Measurements from ENCODE around the gene CA11. TPM values are rescaled to one million over a fixed set of nuclear protein-coding genes. Genes with fewer than 3 reads are reported as not detected.
"Not testable (repeated sequence)": the region's sequence is repeated elsewhere in the genome, so short reads cannot be mapped to it uniquely, and the experiment has no call there.

The CA11 gene
- total RNA-seq, 1 experiment from 2014 or later = 2.1 TPM

DNA sequence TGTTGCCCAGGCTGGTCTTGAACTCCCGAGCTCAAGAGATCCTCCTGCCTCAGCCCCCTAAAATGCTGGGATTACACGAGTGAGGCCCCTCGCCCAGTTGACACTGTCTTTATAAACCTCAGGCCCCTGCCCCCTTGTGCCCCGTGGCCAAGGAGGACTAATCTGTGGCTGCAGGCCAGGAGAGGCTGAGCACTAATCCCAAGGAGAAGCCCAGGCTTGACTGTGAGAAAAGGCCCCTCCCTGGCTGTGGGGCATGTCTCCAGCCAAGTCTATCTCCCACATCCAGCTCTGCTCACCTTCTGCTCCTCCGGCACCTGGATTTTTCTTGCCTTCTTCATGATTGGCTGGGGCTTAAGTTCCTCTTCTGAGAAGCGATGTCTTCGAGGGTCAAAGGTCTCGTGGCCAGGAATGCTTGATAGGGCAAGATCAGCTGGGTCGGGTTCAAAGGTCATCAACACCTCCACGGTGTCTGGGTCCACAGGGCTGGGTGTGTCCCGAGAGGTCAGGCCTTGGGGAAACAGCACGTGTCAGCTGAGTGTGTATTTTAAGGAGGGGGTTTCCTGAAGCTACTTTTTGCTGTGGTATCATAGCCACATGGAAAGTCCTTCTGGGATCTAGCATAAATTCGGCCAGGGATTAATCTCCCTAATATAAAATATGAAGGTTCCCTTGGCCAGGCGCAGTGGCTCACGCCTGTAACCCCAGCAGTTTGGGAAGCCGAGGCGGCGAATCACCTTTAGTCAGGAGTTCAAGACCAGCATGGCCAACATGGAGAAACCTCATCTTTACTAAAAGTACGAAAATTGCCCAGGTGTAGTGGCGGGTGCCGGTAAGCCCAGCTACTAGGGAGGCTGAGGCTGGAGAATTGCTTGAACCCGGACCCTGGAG is 12.6 kb downstream of the CA11 start:
- no peak overlapping the region for H3K27ac Mint-ChIP-seq (ENCODE audit: unreplicated experiment)
- BruUV-seq (replicated peaks) = no TSS peak
- TF ChIP-seq, protein P1, sequence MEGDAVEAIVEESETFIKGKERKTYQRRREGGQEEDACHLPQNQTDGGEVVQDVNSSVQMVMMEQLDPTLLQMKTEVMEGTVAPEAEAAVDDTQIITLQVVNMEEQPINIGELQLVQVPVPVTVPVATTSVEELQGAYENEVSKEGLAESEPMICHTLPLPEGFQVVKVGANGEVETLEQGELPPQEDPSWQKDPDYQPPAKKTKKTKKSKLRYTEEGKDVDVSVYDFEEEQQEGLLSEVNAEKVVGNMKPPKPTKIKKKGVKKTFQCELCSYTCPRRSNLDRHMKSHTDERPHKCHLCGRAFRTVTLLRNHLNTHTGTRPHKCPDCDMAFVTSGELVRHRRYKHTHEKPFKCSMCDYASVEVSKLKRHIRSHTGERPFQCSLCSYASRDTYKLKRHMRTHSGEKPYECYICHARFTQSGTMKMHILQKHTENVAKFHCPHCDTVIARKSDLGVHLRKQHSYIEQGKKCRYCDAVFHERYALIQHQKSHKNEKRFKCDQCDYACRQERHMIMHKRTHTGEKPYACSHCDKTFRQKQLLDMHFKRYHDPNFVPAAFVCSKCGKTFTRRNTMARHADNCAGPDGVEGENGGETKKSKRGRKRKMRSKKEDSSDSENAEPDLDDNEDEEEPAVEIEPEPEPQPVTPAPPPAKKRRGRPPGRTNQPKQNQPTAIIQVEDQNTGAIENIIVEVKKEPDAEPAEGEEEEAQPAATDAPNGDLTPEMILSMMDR (IDR thresholded peaks at IDR 0.05; ENCODE audit: unreplicated experiment) = no peak
- CTCF ChIA-PET = interaction anchor here (0.6 kb wide), 1 partner anchor 31 kb away, joined by 7 read pairs; no protein-coding TSS in a partner anchor
- no peak for DNase-seq
- H3K36me3 Mint-ChIP-seq (ENCODE audit: insufficient read depth, unreplicated experiment) = peaks cover 72% of the 10 kb centered on the region
- H3K4me1 Mint-ChIP-seq (ENCODE audit: low read depth, unreplicated experiment) = peaks cover 24% of the 10 kb centered on the region
- intact Hi-C loops (cut with micrococcal nuclease; ENCODE audit: unreplicated experiment) = no loop called here
- no peak overlapping the region for H3K4me3 Mint-ChIP-seq (ENCODE audit: low read depth, unreplicated experiment)
- peaks cover 6% of the 10 kb centered on the region for H3K27me3 Mint-ChIP-seq (ENCODE audit: unreplicated experiment)
- H3K9me3 Mint-ChIP-seq (ENCODE audit: low read depth, unreplicated experiment) = peaks cover 1% of the 10 kb centered on the region

DNA sequence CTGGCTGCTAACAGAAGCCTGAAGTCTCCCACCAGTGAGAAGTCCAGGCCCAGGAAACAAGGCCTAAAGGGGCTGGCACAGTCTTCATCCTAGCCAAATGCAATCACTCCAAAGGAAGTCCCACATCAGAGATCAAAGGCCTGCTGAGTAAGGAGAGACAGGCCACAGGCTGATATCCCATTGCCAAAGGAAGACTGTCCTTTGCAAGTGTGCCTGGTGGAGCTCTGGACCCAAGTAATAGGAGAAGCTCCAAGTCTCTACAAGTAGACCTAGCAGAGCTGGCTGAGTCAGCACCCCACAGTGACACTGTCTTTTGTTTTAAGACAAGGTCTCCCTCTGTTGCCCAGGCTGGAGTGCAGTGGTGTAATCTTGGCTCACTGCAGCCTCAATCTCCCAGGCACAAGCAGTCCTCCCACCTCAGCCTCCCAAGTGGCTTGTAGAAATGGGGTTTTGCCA is 13.3 kb downstream of the CA11 start:
- Mint-ChIP-seq H3K4me1 (ENCODE audit: low read depth, unreplicated experiment) (peaks cover 21% of the 10 kb centered on the region), H3K9me3 (ENCODE audit: low read depth, unreplicated experiment) (no peaks in the 10 kb centered on the region), H3K36me3 (ENCODE audit: insufficient read depth, unreplicated experiment) (peaks cover 67% of the 10 kb centered on the region), H3K27me3 (ENCODE audit: unreplicated experiment) (no peaks in the 10 kb centered on the region), H3K27ac (ENCODE audit: unreplicated experiment) (no peak overlapping the region), H3K4me3 (ENCODE audit: low read depth, unreplicated experiment) (no peak overlapping the region)
- TF ChIP-seq, protein P1 (IDR thresholded peaks at IDR 0.05; ENCODE audit: unreplicated experiment) = no peak
- DNase-seq = no peak
- intact Hi-C loops (cut with micrococcal nuclease; ENCODE audit: unreplicated experiment) = no loop called here
- CTCF ChIA-PET = no interaction called here
- BruUV-seq (replicated peaks) = no TSS peak

DNA sequence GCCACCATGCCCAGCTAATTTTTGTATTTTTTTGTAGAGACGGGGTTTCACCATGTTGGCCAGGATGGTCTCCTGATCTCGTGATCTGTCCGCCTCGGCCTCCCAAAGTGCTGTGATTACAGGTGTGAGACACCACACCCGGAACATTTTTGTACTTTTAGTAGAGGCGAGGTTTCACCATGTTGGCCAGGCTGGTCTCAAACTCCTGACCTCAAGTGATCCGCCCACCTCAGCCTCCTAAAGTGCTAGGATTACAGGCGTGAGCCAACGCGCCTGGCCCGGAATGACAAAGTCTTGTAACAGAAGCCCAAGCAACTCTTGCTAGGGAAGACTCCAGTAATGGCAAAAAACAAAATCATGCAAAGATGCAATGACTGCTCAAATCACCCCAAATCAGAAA is 13.7 kb downstream of the CA11 start:
- H3K9me3 Mint-ChIP-seq (ENCODE audit: low read depth, unreplicated experiment); BruUV-seq (replicated peaks); H3K27me3 Mint-ChIP-seq (ENCODE audit: unreplicated experiment); H3K4me3 Mint-ChIP-seq (ENCODE audit: low read depth, unreplicated experiment); intact Hi-C loops (cut with micrococcal nuclease; ENCODE audit: unreplicated experiment); H3K27ac Mint-ChIP-seq (ENCODE audit: unreplicated experiment); DNase-seq: not testable (repeated sequence)
- CTCF ChIA-PET = interaction anchor here (1.5 kb wide), 1 partner anchor 13 kb away, joined by 3 read pairs; no protein-coding TSS in a partner anchor
- Mint-ChIP-seq H3K36me3 (ENCODE audit: insufficient read depth, unreplicated experiment) (peaks cover 63% of the 10 kb centered on the region), H3K4me1 (ENCODE audit: low read depth, unreplicated experiment) (peaks cover 24% of the 10 kb centered on the region)

DNA sequence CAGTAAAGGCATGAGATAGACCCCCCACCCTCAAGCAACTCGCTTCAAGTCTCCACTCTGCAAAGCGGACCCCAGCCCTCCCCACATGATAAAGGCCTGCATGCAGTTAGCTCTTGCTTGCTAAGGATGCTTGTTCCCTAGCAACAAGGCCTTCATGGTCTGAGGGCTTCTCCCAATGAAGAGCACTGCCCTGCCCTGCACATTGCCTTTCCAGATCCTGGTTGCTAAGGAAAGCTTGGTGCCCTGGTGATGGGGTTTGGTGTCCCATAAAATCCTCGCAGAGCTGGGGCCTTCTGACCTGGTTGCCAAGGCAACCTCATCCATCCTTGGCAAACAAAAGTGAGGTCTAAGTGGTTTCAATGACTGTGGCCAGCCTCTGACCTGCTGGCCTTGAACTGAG is 14.8 kb downstream of the CA11 start:
- TF ChIP-seq, protein P1 (IDR thresholded peaks at IDR 0.05; ENCODE audit: unreplicated experiment) = no peak
- BruUV-seq (replicated peaks) = no TSS peak
- DNase-seq = no peak
- H3K4me3 Mint-ChIP-seq (ENCODE audit: low read depth, unreplicated experiment) = no peak overlapping the region
- H3K9me3 Mint-ChIP-seq (ENCODE audit: low read depth, unreplicated experiment) = no peaks in the 10 kb centered on the region
- H3K36me3 Mint-ChIP-seq (ENCODE audit: insufficient read depth, unreplicated experiment) = peaks cover 52% of the 10 kb centered on the region
- H3K27ac Mint-ChIP-seq (ENCODE audit: unreplicated experiment) = no peak overlapping the region
- no peaks in the 10 kb centered on the region for H3K27me3 Mint-ChIP-seq (ENCODE audit: unreplicated experiment)
- CTCF ChIA-PET = interaction anchor here (1.5 kb wide), 1 partner anchor 14 kb away, joined by 3 read pairs; no protein-coding TSS in a partner anchor
- peaks cover 27% of the 10 kb centered on the region for H3K4me1 Mint-ChIP-seq (ENCODE audit: low read depth, unreplicated experiment)
- intact Hi-C loops (cut with micrococcal nuclease; ENCODE audit: unreplicated experiment) = no loop called here

All from Calu3 (cell line).